GM18507 (cell line): Measurements from ENCODE around the gene SAA1.
"Not testable (repeated sequence)": the region's sequence is repeated elsewhere in the genome, so short reads cannot be mapped to it uniquely, and the experiment has no call there.

Experiments
- DNase-seq: peaks from one replicate; pipeline ENCODE4 v3.0.0; 2011; ENCODE audit warnings: low read depth; ENCODE audit not compliant: insufficient read length; ENCODE audit errors: extremely low spot score
- FAIRE-seq: peaks from 2 replicates; lab custom pipeline; 2011; peaks lifted over from hg19 to GRCh38; lab: Jason Lieb, UNC

Gene SAA1

GRCh38 chr11:18253778-18254338 lies 12.2 kb upstream of the SAA1 start:
- DNase-seq (no peak), FAIRE-seq (no peak)

- FAIRE-seq (no peak), DNase-seq (no peak)
Observed at GRCh38 chr11:18254781-18255361, 11.2 kb upstream of the SAA1 start.

- FAIRE-seq (no peak), DNase-seq (no peak)
Observed at GRCh38 chr11:18259259-18259658, 6.8 kb upstream of the SAA1 start.

GRCh38 chr11:18261721-18262120 lies 4.3 kb upstream of the SAA1 start:
- DNase-seq (no peak), FAIRE-seq (no peak)

GRCh38 chr11:18262681-18263350 lies 3.2 kb upstream of the SAA1 start:
- not testable (repeated sequence) for DNase-seq, FAIRE-seq

- no peak for FAIRE-seq
Observed at GRCh38 chr11:18264035-18264434, 2.0 kb upstream of the SAA1 start.

GRCh38 chr11:18264677-18265555 lies 1.1 kb upstream of the SAA1 start:
- FAIRE-seq: no peak
- DNase-seq: no peak

More at GRCh38 chr11:18264035-18264434, 2.0 kb upstream of the SAA1 start:
- no peak for DNase-seq

GRCh38 chr11:18267335-18268133 lies 1.5 kb downstream of the SAA1 start:
- not testable (repeated sequence) for DNase-seq
- FAIRE-seq: peak; percentile 87

GRCh38 chr11:18269252-18269651 lies 3.2 kb downstream of the SAA1 start:
- not testable (repeated sequence) for DNase-seq, FAIRE-seq

- FAIRE-seq (no peak), DNase-seq (no peak)
Observed at GRCh38 chr11:18270102-18270501, 4.0 kb downstream of the SAA1 start.

- DNase-seq (no peak), FAIRE-seq (no peak)
Observed at GRCh38 chr11:18271206-18271605, 5.1 kb downstream of the SAA1 start.

GRCh38 chr11:18277565-18278271 lies 11.7 kb downstream of the SAA1 start:
- FAIRE-seq: no peak
- DNase-seq: no peak

- peak; percentile 83 for FAIRE-seq
Observed at GRCh38 chr11:18280438-18281045, 14.5 kb downstream of the SAA1 start.

GRCh38 chr11:18282626-18283025 lies 16.6 kb downstream of the SAA1 start:
- DNase-seq (no peak), FAIRE-seq (no peak)

More at GRCh38 chr11:18280438-18281045, 14.5 kb downstream of the SAA1 start:
- no peak for DNase-seq

GRCh38 chr11:18285841-18286240 lies 19.8 kb downstream of the SAA1 start:
- DNase-seq: no peak
- no peak for FAIRE-seq

- FAIRE-seq (no peak), DNase-seq (no peak)
Observed at GRCh38 chr11:18288911-18289310, 22.8 kb downstream of the SAA1 start.

GRCh38 chr11:18294862-18295261 lies 28.8 kb downstream of the SAA1 start:
- DNase-seq: no peak
- peak; percentile 59 for FAIRE-seq

- DNase-seq (no peak), FAIRE-seq (no peak)
Observed at GRCh38 chr11:18295316-18295715, 29.3 kb downstream of the SAA1 start.
